Epithelial cell of prostate (primary cell): Measurements from ENCODE around the gene LRRC73.

Experiments used
- DNase-seq: peaks from one replicate; pipeline ENCODE4 v3.0.0-alpha.2; 2011; ENCODE audit warnings: low read depth, low spot score
- H3K27ac ChIP-seq: fragments of 450-650 bp; 2 replicates; pipeline ENCODE4 v1.5.1; 2017; ENCODE audit warnings: mild to moderate bottlenecking

LRRC73 gene

GRCh38 chr6:43494766-43495165, 15.4 kb downstream of the LRRC73 start:
- DNase-seq, result no peak
- H3K27ac ChIP-seq, result peak overlapping the region; percentile 90

DNA sequence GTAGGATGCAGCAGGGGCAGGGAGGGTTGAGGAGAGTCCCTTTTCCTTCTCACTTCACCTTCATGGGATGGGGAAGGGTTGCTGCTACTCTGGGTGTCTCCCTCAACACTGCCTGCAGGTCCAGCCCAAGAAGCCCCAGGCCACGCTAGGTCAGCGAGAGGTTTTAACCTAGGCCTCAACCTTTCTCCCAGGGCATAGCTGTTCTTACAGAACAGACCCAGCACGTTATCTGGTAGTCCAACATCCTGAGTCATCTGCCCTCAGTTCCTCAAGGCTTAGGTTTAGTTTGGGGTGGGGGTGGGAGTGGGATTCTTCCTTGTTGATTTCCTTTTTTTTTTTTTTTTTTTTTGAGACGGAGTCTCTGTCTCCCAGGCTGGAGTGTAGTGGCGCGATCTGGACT, 15.8 kb downstream of the LRRC73 start:
- peak overlapping the region; percentile 90 for H3K27ac ChIP-seq
- DNase-seq, result no peak

- no peak for DNase-seq
- peak overlapping the region; percentile 90 for H3K27ac ChIP-seq
Measured at GRCh38 chr6:43493833-43494232, 16.3 kb downstream of the LRRC73 start.

DNA sequence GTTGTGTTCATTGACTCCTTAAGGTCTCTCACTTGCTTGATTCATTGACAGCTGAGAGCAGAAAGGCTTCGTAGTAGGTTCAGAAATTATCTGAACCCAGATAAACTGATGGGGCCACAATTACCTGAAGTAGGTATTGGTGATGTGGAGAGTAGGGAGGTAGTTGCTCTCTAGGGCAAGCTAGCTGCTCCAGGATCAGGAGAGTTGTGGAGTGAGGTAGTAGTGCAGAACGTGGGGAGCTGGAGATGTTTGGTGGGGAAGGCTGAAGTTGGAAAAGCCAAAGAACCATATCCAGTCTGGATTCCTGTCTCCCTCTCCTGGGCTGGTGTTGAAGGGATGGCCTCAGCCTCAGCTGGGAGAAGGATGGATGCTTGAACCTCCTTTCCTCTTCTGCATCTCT, 16.9 kb downstream of the LRRC73 start:
- H3K27ac ChIP-seq, result peak overlapping the region; percentile 90
- no peak for DNase-seq

DNA sequence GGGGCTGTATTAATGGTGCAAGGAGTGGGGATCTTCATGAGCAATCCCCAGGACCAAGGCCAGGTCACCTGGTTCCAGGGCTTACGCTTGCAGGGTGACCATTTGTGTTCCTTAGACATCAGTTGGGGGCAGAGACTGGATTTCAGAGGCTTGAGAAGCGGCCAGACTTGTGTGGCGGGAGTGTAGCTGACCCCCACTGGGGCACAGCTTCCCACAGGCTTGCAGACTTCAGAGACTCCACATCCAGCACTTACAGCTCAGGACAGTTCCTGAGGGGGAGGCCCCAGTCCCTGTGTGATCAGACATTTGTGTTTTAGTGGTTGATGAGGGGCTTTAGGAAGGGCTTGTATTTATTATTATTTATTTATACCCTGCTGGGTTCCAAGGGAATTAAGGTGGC, 17.5 kb downstream of the LRRC73 start:
- no peak for DNase-seq
- H3K27ac ChIP-seq, result peak overlapping the region; percentile 49

DNA sequence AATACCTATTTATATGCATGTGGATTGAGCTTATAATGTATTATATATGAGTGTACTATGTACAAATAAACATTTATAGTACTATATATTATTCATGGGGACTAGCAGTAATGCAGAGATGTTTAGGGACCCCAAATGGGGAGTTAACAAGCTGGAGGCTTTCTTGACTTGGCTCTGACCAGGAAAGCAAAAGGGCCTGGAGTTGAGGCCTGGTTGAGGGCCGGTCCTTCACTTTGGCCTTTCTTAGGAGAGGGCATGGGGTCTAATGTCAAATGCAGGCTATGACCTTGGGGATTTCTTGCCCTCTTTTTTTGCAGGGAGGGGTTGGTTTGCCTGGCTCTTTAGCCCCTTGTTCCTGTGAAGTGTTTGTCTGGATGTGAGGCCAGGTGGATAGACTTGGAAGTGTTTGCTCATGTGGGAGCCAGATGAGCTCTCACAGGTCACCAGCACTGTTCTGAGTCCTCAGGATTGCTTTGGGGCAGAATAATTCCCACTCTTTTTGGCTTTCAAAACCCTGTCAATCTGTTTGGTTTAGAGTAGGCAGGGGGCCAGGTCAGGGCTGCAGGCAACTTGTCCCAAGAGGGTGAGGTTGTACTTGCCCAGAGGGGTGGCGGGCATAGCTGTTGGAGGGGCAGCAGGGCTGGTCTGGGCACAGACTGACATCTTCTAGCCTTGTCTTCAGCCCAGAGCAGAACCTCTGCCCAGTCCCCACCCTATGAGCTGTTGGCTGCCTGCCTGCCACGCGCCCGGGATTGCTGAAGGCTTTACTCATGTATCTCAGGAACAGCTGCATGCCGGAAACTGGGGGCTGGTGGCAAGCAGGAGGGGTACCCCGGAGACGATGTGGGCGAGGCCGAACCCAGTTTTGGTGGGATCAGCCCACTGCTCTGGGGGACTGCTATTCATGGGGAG, 18.1 kb downstream of the LRRC73 start:
- peak overlapping the region; percentile 49 for H3K27ac ChIP-seq
- DNase-seq, result no peak

GRCh38 chr6:43490523-43490939, 19.6 kb downstream of the LRRC73 start:
- no peak overlapping the region for H3K27ac ChIP-seq
- no peak for DNase-seq

DNA sequence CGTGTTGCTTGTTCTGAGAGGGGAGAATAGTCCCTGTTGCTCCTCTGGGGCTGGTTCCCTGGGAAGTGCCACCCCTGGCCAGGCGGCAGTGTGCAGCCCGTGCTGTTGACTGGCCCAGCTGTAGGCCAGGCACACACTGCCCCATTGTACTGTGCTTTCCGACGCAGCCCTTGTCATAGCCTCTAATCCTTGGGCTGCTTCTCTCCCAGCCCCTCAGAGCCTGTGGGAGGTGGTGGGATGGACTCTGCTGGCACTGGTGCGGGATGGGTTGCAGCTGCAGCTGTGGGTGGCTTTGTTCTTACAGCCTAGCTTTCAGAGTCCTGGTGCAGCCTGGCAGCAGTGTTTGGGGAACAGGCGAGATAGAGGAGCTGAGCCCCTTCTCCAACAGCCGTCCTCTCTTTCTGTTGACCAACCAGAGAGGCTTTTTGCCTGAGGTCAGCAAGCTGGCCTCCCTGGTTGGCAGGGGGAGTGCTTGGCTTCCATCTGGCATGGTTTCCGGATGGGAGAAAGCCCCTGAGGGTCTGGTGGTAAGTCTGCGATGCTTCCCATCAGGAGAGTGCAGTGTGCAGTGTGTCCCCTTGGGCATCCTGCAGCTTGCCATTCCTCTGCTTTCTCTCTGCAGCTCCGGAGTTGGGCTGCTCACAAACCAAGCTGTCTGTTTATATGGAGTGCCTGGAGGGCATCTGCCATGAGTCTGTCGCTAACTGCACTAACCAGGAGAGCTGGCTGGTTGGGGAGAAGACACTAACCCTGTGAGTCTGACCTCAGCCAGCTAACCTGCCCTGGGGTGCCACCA, 20.7 kb downstream of the LRRC73 start:
- H3K27ac ChIP-seq, result no peak overlapping the region
- DNase-seq, result no peak

GRCh38 chr6:43488667-43489276, 21.4 kb downstream of the LRRC73 start:
- H3K27ac ChIP-seq, result no peak overlapping the region
- DNase-seq, result no peak

DNA sequence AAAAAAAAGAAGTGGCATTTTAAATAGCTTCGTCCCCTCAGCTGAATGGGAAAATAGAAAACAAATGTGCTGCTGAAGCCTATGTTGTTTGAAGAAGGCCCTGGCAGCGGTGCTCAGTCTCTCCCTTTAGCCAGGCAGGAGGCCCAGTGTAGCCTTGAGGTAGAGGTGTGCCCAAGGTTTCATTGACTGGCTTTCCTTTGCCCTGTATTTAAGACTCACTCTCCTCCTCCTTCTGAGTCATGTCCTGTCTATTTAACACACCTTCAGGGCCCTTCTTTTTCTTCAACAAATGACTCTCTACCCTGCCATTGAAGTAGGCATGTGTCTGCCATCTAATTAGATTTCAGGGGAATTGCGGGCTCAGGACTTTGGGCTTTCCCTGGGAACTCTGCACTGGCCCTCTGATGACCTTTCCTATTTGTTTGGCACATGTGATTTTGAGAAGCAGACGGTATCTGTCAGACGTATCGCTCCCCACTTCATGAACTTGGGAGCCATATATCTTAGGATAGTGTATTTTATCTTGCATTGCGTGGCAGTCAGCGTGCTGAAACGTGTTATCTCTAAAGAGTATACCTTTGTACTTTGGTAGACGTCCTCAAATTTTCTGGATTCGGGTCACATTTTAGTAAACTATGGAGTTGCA, 28.4 kb downstream of the LRRC73 start:
- DNase-seq, result peak; percentile 74
- peak overlapping the region; percentile 87 for H3K27ac ChIP-seq

DNA sequence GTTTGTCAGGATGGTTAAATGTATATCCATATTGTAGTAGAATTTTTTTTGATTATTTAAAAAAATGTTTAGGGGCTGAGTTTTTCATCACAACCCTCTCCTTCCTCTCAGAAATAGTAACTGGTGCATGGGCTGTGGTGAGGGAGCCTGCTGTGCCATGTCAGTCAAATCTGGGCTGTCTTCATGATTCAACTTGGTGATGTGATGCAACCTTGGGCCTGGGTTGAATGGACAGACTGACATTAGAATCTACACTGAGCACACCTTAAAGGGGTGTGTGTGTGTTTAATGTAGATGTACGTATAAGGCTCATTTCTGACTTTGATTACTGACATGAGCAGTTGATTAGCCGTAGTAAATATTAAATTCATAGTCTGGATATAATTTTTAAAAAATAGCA, 29.1 kb downstream of the LRRC73 start:
- peak overlapping the region; percentile 87 for H3K27ac ChIP-seq
- DNase-seq, result peak; percentile 48

GRCh38 chr6:43478008-43478372, 32.2 kb downstream of the LRRC73 start:
- peak overlapping the region; percentile 36 for H3K27ac ChIP-seq
- no peak for DNase-seq

DNA sequence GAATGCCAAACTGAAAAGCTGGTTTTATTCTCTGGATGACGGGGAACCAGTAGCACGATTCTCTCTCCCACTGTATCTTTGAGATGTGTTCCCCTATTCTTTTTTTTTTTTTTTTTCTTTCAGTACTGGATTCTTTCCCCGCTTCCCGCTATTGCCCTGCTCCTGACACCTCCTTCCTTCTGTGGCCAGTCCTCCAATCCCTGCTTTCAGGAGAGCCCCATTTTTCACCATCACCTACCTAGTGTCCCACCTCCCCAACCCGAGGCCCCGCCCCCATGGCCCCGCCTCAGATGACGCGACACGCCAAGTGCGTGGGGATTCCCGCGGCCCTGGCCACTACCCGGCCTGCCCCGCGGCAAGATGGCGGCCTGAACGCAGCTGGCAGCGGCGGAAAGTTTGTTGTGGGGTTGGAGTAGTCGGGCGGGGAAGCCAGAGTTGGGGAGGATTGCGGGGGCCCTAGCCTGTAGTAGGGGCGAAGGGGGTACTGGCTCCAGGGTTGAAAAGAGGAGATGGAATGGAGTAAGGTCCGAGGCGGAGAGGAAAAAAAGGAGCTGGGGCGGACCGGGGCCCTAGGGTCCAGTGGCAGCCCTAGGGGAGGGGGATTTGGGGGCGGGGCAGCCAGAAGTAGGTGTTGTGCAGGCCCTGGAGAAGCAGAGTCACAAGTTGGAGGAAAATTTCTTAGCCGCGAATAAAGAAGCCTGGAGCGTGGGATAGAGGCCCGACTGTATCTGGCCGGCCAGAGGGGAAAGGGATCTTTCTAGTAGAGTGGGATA, 32.7 kb downstream of the LRRC73 start, which contains the start of gene TJAP1:
Gene TJAP1 (plus strand): TSS at position 336 of the 773 bp plus-strand sequence. CDS start 21,432 bp downstream, outside the sequence.
- DNase-seq, result no peak
- peak within 1 kb of the TSS; percentile 36 for H3K27ac ChIP-seq

- DNase-seq, result no peak
- H3K27ac ChIP-seq, result peak overlapping the region; percentile 36
Measured at GRCh38 chr6:43476746-43477145, 33.4 kb downstream of the LRRC73 start.

DNA sequence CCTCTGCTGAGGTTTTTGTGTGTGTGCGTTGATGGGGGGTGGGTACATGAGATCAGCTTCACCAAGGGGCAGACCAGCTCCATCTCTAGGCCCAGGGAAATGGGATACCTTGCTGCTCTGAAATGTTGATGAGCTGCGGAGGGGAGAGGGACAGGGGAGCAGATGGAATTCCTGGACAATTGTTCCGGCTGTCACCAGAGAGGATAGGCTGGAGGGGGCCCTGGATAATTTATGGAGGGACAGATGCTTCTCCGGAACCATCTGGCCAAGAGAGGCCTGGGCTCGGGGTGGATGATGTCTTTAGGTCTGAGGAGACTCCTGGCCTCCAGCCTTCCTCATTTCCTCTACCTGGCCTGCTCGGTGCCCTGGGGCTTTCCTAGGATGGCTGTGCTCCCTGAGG, 34.6 kb downstream of the LRRC73 start:
- DNase-seq, result no peak
- H3K27ac ChIP-seq, result no peak overlapping the region

GRCh38 chr6:43472515-43472914, 37.6 kb downstream of the LRRC73 start:
- DNase-seq, result no peak
- no peak overlapping the region for H3K27ac ChIP-seq

DNA sequence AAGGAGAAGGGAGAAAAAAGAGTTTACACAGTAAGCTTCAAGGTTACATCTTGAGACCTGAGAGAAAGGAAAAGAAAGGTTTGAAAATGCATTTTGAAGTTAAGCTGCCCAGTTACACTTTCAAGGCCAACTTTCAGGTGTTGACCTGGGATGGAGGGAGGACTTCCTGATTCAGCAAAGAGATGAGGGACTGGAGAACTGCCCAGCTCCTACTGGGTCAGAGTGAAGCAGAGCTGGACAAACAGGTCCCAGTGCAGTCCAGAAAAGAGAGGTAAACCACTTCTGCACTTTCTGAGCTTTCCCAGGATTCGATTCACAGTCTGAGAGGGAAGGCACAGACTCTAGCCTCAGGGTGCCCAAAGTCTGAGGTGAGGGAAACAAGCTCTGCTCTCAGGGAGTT, 38.7 kb downstream of the LRRC73 start:
- DNase-seq, result no peak

GRCh38 chr6:43469947-43470346, 40.2 kb downstream of the LRRC73 start:
- DNase-seq, result no peak
- no peak overlapping the region for H3K27ac ChIP-seq

More for the DNA sequence above, 38.7 kb downstream of the LRRC73 start:
- no peak overlapping the region for H3K27ac ChIP-seq
